Gastrocnemius medialis (tissue), 4 donors: ENCODE data around the gene ARHGAP15.

Experiments
- POLR2A ChIP-seq, 2 donors: fragments of 450-650 bp; IDR thresholded peaks; one replicate each; pipeline ENCODE4 v1.6.1; 2017; ENCODE audit warnings: antibody characterized with exemption in 2 of 2, mild to moderate bottlenecking in 2 of 2, moderate library complexity in 2 of 2
- TF ChIP-seq, protein P1 (sequence below), 5 experiments: fragments of 450-650 bp in 3 of 5; fragments of 200-600 bp in 2 of 5; sonication (generic) in 2 of 5; IDR thresholded peaks in 4 of 5; conservative IDR thresholded peaks in 1 of 5; 1 replicate in 4 of 5; 2 replicates in 1 of 5; pipeline ENCODE4 v1.5.1; 2016 to 2019; ENCODE audit warnings: antibody characterized with exemption in 5 of 5, mild to moderate bottlenecking in 3 of 5, moderate library complexity in 3 of 5

DNA sequence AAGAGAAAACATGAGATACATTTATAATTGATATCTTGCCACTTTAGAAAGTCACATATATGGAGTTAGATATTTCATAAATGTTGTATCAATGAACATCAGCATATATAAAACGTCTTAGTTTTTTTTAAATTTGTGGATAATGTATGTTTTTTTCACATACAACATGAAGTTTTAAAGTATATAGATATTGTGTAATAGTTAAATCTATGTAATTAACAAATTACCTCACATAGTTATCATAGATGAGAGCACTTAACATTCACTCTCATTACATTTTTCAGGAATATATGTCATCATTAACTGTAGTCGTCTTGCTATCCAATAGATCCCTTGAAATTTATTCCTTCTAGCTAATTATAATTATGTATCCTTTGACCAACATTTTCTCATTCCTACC lies 406.6 kb downstream of the ARHGAP15 start:
- no peak for TF ChIP-seq POLR2A (IDR thresholded peaks at IDR 0.05)
- TF ChIP-seq, protein P1, sequence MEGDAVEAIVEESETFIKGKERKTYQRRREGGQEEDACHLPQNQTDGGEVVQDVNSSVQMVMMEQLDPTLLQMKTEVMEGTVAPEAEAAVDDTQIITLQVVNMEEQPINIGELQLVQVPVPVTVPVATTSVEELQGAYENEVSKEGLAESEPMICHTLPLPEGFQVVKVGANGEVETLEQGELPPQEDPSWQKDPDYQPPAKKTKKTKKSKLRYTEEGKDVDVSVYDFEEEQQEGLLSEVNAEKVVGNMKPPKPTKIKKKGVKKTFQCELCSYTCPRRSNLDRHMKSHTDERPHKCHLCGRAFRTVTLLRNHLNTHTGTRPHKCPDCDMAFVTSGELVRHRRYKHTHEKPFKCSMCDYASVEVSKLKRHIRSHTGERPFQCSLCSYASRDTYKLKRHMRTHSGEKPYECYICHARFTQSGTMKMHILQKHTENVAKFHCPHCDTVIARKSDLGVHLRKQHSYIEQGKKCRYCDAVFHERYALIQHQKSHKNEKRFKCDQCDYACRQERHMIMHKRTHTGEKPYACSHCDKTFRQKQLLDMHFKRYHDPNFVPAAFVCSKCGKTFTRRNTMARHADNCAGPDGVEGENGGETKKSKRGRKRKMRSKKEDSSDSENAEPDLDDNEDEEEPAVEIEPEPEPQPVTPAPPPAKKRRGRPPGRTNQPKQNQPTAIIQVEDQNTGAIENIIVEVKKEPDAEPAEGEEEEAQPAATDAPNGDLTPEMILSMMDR (IDR thresholded peaks at IDR 0.05 in 4 of 5, conservative IDR thresholded peaks at IDR 0.05 in 1 of 5) = no peak
